Mucosa of rectum (tissue), 2 donors: ENCODE results near the gene GAP43.

Source experiments
- H3K27ac ChIP-seq, 2 donors: one replicate each; pipeline ENCODE4 v1.7.0; 2013; ENCODE audit warnings: inconsistent platforms in 2 of 2, low read depth in 2 of 2, low read length in 2 of 2
- H3K27me3 ChIP-seq, 2 donors: one replicate each; pipeline ENCODE4 v1.7.0; 2013; ENCODE audit warnings: low read length in 2 of 2; ENCODE audit not compliant: control insufficient read depth in 2 of 2, insufficient read depth in 2 of 2
- H3K36me3 ChIP-seq, 2 donors: one replicate each; pipeline ENCODE4 v1.7.0; 2013; ENCODE audit warnings: low read length in 2 of 2; ENCODE audit not compliant: control insufficient read depth in 2 of 2, insufficient read depth in 2 of 2
- H3K4me1 ChIP-seq, 2 donors: one replicate each; pipeline ENCODE4 v1.7.0; 2013; ENCODE audit warnings: low read length in 2 of 2, mild to moderate bottlenecking in 1 of 2; ENCODE audit not compliant: control insufficient read depth in 2 of 2, insufficient read depth in 2 of 2
- H3K4me3 ChIP-seq, 2 donors: one replicate each; pipeline ENCODE4 v1.7.0; 2013; ENCODE audit warnings: low read length in 2 of 2
- H3K9ac ChIP-seq, 2 donors: one replicate each; pipeline ENCODE4 v1.7.0; 2013; ENCODE audit warnings: low read length in 2 of 2, low read depth in 1 of 2, mild to moderate bottlenecking in 1 of 2
- H3K9me3 ChIP-seq, 2 donors: one replicate each; pipeline ENCODE4 v1.7.0; 2013; ENCODE audit warnings: low read length in 2 of 2; ENCODE audit not compliant: control insufficient read depth in 2 of 2
- donor health status: healthy.
- donor health status: Normal muscosa, but diverticular disease.

The GAP43 gene

DNA sequence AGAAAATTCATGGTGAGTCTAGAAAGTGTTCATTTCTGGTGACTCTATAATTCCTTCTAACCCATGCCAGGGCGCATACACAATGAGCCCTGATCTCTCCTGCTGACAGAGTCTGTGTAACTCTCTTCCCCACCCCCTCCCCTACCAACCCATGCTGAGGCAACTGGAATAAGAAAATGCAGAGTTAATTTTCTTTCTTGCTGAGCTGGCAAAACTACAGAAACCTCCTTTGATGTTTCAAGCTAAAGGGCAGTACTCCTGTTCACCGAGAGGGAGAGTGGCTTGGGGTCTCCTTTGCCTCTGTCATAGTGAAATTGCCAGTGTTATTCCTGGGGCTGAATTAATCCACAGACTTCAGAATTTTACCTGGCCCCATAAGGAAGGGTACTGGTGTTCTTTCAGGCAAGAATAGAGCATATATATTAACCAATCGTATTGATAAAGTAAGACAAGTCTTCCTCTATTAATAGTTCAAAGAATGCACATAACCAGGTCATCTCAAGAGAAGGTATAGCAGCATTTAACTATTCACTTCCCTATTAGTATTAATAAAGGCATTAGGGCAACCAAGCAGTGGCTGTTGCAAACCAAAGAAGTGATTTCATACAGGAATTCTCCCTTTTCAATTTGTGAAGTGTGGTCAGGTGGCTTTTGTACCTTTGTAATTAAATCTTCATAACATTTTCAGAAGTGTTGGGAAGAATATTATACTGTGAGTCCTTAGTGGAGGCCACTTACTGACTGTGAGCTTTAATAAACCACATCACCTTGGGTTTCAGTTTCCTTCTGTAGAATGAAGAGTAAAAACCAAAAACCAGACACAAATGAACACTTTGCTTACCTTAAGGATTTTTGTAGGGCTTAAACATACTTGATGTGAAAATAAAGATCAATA lies 4.1 kb downstream of the GAP43 start:
- Histone ChIP-seq H3K9me3 (no peaks in the 10 kb centered on the region), H3K27me3 (peaks cover 9 to 10% of the 10 kb centered on the region in 2 donors), H3K27ac (no peak overlapping the region), H3K4me1 (no peaks in the 10 kb centered on the region), H3K4me3 (no peak overlapping the region), H3K36me3 (no peaks in the 10 kb centered on the region), H3K9ac (no peak overlapping the region)

DNA sequence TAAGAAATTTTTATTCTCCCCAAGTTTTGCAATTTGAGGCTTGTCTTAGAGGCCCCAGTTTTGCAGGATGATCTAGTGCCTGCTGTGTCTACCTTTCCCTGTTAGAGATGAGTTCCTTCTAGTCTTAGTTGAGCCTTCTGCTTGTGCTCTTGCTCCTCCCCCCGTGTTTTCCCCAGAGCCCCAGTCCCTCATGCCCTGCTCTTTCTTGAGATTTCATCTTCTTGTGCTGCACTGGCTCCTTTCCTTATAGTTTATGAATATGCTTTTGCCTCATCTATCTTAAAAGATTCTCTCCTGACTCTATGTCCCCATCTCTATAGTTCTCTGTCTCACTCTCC lies 4.7 kb downstream of the GAP43 start:
- Histone ChIP-seq H3K27ac (no peak overlapping the region), H3K27me3 (peaks cover 9 to 10% of the 10 kb centered on the region in 2 donors), H3K4me3 (no peak overlapping the region)

DNA sequence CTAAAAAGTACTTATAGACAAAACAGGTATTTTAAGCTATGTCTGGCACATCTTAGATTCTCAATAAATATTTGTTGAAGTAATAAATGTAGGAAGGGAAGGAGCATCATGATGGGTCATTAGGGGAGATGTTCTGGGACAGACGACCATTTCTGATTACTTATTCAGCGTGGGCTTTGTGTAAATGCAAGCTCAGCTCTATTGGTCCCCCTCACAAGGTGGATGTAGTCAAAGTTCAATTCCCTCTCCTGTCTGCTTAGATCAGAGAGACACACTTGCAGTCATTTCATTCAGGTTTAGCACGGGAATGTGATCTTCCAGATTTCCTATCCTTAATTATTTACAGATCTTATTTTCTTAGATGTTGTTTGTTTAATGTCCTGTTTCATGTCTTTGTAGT lies 7.5 kb downstream of the GAP43 start:
- no peak overlapping the region for H3K27ac ChIP-seq
- no peak overlapping the region for H3K4me3 ChIP-seq
- no peaks in the 10 kb centered on the region for H3K36me3 ChIP-seq
- no peak overlapping the region for H3K9ac ChIP-seq
- H3K9me3 ChIP-seq: no peaks in the 10 kb centered on the region
- no peaks in the 10 kb centered on the region for H3K27me3 ChIP-seq
- H3K4me1 ChIP-seq: no peaks in the 10 kb centered on the region

More for the DNA sequence above, 4.7 kb downstream of the GAP43 start:
- no peaks in the 10 kb centered on the region for H3K4me1 ChIP-seq
- no peaks in the 10 kb centered on the region for H3K36me3 ChIP-seq
- H3K9ac ChIP-seq: no peak overlapping the region
- H3K9me3 ChIP-seq: no peaks in the 10 kb centered on the region

DNA sequence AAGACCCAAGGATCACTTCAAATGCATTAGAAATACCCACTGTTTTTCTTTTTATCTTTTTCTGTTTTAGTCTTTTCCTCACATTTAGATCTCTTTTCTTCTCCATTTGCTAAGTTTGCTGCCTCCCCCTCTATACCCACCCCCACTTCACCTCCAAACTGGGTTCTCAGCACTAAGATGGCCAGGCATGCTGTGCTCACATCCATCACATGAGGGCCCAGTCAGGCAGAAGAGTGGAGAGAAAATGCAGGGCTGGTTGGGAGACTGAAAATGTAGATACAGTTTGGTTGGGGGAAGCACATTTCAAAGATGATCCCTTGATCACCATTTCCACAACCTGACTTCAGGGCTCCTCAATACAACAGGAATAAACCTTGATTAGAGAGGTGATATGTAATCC lies 8.7 kb downstream of the GAP43 start:
- Histone ChIP-seq H3K27me3 (no peaks in the 10 kb centered on the region), H3K9me3 (no peaks in the 10 kb centered on the region), H3K36me3 (no peaks in the 10 kb centered on the region), H3K9ac (no peak overlapping the region), H3K27ac (no peak overlapping the region), H3K4me1 (no peaks in the 10 kb centered on the region), H3K4me3 (no peak overlapping the region)

DNA sequence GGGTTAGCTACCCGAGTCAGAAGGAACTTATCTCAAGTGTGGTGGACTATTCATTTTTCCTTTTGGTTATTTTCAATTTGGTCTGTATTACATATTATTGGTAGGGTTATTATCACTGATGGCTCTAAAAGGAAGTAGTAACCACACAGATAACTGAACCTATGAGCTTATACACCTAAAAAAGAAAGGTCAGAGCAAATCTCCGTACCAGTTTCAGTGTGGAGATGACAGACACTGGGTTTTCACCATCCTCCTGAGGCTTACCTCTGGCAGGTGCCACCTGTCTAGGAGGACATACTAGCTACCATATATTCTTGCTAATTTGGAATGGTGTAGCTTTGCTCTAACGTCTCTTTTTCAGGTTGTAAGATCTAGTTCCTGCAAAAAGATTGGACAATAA lies 10.2 kb downstream of the GAP43 start:
- no peak overlapping the region for H3K9ac ChIP-seq
- H3K9me3 ChIP-seq: no peaks in the 10 kb centered on the region
- no peaks in the 10 kb centered on the region for H3K36me3 ChIP-seq

DNA sequence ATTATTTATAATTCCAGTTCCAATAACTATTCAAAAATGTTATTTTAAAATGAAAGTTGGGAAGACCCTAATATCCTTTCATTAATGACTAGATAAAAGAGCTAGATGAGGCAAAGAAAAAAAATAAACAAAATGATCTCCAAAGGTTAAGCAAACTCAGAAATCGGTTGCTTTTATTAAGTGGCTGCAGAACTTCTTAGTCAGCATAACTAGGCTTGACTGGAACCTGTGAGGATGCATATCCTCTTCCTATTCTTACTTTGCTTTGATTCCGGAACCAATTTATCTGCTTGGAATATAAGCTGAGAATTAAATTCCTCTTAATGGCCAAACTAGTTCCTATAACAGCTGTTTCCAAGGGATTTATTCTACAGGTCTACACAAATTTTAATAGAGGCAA lies 10.7 kb downstream of the GAP43 start:
- Histone ChIP-seq H3K4me1 (no peaks in the 10 kb centered on the region), H3K27ac (no peak overlapping the region), H3K36me3 (no peaks in the 10 kb centered on the region), H3K9me3 (no peaks in the 10 kb centered on the region), H3K27me3 (no peaks in the 10 kb centered on the region), H3K9ac (no peak overlapping the region), H3K4me3 (no peak overlapping the region)

More for the DNA sequence above, 10.2 kb downstream of the GAP43 start:
- Histone ChIP-seq H3K4me1 (no peaks in the 10 kb centered on the region), H3K27me3 (no peaks in the 10 kb centered on the region), H3K4me3 (no peak overlapping the region), H3K27ac (no peak overlapping the region)

DNA sequence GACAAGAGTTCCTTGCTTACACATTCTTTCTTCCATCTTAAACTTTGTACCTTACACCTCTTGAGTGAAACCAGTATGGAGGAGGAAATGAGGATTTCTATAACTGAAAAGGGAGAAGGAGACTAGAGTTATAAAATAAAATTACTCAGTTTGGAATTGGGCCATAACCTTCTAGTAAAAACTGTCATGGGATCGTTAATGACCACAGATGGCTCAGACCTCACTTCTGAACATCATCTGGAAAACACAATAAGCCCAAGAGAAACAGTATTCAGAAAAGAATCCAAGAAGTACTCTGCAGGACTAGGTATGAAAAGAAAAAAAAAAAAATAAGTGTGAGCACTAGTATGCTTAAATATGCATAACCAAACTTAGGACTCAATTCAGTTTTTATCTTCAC lies 12.1 kb downstream of the GAP43 start:
- H3K9ac ChIP-seq: no peak overlapping the region
- H3K4me3 ChIP-seq: no peak overlapping the region
- no peaks in the 10 kb centered on the region for H3K4me1 ChIP-seq
- no peaks in the 10 kb centered on the region for H3K36me3 ChIP-seq
- H3K27ac ChIP-seq: no peak overlapping the region
- H3K27me3 ChIP-seq: no peaks in the 10 kb centered on the region
- H3K9me3 ChIP-seq: no peaks in the 10 kb centered on the region

DNA sequence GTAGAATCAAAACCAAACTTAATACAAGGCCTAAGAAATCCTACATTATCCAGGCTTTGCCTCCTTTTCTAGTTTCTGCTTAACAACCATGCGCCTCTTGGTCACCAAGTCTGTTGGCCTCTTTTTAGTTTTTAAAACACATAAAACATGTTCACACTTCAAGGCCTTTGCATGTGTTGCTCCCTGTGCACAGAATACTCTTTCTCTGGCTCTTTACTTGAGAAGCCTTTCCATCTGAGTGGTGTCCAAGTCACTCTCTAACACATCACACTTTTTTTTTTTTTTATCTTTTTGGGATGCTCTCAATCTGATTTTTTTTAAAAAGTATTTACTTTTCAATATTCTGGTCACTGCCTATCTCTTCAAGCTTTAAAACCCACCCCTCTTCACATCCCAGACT lies 14.9 kb downstream of the GAP43 start:
- Histone ChIP-seq H3K27ac (no peak overlapping the region), H3K4me3 (no peak overlapping the region), H3K9me3 (no peaks in the 10 kb centered on the region), H3K9ac (no peak overlapping the region), H3K27me3 (no peaks in the 10 kb centered on the region), H3K4me1 (no peaks in the 10 kb centered on the region), H3K36me3 (no peaks in the 10 kb centered on the region)

DNA sequence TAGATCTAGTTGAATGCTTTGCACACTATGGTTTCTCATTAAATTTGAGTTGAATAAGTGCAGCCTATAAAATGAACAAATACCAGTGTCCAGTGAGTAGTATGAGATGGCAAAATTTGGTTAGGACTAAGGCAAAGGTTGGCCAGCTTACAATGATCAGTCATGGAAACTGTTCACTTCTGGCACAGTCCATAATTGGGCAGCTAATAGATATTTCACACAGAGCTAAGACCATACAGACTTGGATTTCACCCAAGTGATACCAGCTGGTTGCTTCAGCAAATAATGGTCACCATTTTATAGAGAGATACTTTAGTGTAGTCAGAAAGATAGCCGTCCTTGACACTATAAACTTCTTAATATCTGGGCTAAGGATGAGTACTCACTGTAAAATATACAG lies 15.7 kb downstream of the GAP43 start:
- no peak overlapping the region for H3K4me3 ChIP-seq
- no peaks in the 10 kb centered on the region for H3K9me3 ChIP-seq
- no peaks in the 10 kb centered on the region for H3K4me1 ChIP-seq
- H3K27ac ChIP-seq: no peak overlapping the region
- no peaks in the 10 kb centered on the region for H3K36me3 ChIP-seq
- H3K9ac ChIP-seq: no peak overlapping the region
- no peaks in the 10 kb centered on the region for H3K27me3 ChIP-seq

DNA sequence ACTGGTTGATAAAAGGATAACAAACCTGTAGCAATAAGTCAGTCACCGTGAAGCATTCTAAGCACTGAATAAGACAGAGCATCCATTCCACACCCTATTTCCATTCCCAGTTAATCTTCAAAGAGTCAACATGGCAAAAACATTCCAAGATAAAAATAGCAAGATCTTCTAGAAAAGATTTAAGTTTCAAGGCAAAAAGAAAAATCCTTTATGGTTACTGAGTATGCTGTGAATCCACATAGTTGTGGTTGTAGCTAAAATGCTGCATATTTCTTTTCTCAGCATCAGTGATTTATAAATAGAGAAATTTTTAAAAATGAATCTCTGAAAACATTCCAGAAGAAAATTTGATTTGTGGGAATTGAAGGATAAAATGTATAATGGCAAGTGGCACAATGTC lies 21.1 kb downstream of the GAP43 start:
- H3K4me3 ChIP-seq: no peak overlapping the region
- no peak overlapping the region for H3K9ac ChIP-seq

More for the DNA sequence above, 21.1 kb downstream of the GAP43 start:
- Histone ChIP-seq H3K4me1 (no peaks in the 10 kb centered on the region), H3K27ac (no peak overlapping the region), H3K9me3 (no peaks in the 10 kb centered on the region), H3K36me3 (no peaks in the 10 kb centered on the region), H3K27me3 (no peaks in the 10 kb centered on the region)
